ENCODE measurements around the gene PIEZO1. TPM values are rescaled to one million over a fixed set of nuclear protein-coding genes. Genes with fewer than 3 reads are reported as not detected.

PIEZO1 gene
- total RNA-seq, 1 donor from 2014 or later, result 318 TPM

DNA sequence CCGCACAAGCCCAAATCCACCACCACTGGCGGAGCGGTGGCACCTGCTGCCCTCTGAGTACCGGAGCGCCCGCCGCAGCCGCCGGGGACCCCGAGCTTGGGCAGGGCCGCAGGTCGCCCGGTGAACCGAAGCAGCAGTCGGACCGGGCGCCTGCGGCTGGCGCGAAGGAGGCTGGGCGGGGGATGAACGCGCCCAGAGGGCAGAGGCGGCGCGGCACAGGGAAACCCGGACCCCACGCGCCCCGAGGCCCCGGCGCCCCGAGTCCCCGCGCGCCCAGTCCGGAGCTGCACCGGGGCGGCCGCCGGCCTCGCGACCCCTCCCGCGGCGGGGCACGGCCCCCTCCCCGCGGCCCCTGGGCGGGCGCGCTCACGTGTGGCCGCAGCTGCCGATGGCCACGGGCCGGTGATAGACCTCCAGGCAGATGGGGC lies 79.2 kb downstream of the PIEZO1 start:
- no peak for DNase-seq (ENCODE audit: low spot score)

DNA sequence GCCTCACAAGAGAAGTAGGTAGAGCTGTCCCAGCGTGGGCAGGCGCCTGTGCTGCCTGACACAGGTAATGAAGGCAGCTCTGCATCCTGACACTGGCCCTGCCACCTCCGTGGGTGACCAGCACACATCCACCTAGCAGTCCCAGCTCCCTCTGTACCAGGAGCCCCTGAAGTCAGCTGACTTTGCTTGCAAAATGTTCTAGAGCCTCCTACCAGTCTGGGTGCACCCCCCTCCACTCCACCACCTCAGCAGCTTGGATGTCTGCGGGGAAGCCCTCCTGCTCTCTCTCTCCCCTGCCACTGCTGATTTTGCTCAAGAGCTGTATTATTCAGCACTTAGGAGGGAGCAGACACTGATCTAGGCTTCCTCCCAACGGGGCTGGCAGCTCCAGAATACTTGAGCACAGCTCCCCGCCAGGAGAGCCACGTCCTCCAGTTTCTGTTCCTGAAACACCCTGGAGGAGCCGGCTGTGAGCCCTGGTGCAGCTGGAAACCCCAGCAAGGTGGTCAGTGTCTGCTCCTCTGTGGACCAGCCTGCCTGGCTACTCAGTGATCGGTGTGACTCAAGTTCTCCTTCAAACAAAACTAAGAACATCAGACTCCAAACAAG lies 79.8 kb downstream of the PIEZO1 start:
- no peak for DNase-seq (ENCODE audit: low spot score)

- no peak for DNase-seq (ENCODE audit: low spot score)
Observed at GRCh38 chr16:88703486-88704309, 81.3 kb downstream of the PIEZO1 start.

- DNase-seq (ENCODE audit: low spot score), result no peak
Observed at GRCh38 chr16:88702371-88703210, 82.4 kb downstream of the PIEZO1 start.

- DNase-seq (ENCODE audit: low spot score), result no peak
Observed at GRCh38 chr16:88701581-88702370, 83.2 kb downstream of the PIEZO1 start.

- peak; percentile 96 for DNase-seq (ENCODE audit: low spot score)
Observed at GRCh38 chr16:88700636-88701482, 84.2 kb downstream of the PIEZO1 start.

DNA sequence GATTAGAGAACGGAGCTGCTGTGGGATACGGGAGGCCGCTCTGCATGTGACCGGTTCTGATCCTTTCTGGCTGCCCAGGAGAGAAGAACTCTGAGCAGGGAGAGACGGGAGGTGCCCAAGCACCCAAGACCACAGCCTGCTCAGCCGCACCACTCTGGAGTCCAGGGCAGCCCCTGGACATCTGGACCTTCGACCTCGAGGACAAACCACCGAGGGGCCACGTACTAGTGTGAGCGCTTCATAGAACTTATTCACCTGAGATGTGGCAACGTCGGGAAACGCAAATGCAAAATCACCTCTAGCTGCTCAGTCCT lies 84.7 kb downstream of the PIEZO1 start:
- DNase-seq (ENCODE audit: low spot score), result no peak

GRCh38 chr16:88699180-88699579 lies 85.8 kb downstream of the PIEZO1 start:
- no peak for DNase-seq (ENCODE audit: low spot score)

- DNase-seq (ENCODE audit: low spot score), result no peak
Observed at GRCh38 chr16:88698646-88699045, 86.4 kb downstream of the PIEZO1 start.

- DNase-seq (ENCODE audit: low spot score), result no peak
Observed at GRCh38 chr16:88697831-88698615, 87.0 kb downstream of the PIEZO1 start.

- DNase-seq (ENCODE audit: low spot score), result no peak
Observed at GRCh38 chr16:88697116-88697830, 87.7 kb downstream of the PIEZO1 start.

- no peak for DNase-seq (ENCODE audit: low spot score)
Observed at GRCh38 chr16:88696441-88696840, 88.6 kb downstream of the PIEZO1 start.

DNA sequence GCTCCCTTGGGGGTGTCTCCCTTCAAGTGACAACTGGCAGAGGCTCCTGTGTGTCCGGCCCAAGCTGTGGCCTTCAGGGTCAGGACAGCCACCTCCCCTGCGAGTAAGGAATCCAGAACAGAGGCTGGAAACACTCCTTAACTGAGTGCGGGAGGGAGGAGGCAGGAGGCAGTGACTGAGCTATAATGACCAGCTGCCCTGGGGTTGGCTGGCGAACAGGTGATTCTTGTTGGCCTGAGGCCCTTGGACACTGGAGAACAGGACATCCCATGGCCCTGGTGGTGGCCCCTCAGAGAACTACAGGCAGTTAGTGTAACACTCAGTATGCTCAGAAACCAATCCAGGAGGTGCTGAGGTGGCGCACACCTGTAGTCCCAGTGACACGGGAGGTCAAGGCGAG lies 89.3 kb downstream of the PIEZO1 start:
- DNase-seq (ENCODE audit: low spot score), result no peak

GRCh38 chr16:88695218-88695617 lies 89.8 kb downstream of the PIEZO1 start:
- no peak for DNase-seq (ENCODE audit: low spot score)

- no peak for DNase-seq (ENCODE audit: low spot score)
Observed at GRCh38 chr16:88694221-88695087, 90.6 kb downstream of the PIEZO1 start.

DNA sequence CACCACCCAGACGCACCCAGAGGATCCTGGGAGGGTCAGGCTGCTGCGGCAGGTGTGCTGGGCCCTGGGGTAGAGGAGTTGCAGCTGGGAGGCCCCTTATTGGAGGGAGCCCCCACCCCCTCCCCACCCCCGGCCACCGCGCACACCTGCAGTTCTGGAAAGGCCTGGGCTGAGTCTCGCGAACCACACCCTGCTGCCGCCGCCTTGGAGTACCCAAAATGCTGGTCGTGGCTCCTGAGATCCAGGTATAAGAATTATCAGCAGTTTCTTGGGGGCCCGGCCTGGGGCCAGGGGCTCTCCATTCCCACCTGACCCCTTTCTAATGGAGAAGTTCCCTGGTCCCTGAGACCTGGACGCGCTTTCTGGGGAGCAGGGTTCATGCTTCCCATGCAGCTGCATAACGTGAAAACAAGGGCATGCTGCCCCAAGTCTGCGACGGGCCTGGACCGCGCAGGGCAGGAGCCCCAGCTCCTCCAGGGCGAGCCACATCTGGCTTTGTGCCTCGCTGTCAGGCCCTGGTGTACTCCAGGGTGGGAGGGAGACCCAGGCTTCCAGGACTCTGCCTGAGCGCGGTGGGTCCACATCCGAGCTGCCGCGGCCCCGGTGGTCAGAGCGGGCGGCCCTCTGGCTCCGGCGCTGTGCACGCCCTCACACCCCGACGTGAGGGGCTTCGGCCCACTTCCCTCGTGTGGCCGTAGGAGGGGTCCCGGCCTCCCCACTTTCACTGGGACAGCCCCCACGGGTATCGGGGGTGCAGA lies 91.4 kb downstream of the PIEZO1 start:
- no peak for DNase-seq (ENCODE audit: low spot score)

DNA sequence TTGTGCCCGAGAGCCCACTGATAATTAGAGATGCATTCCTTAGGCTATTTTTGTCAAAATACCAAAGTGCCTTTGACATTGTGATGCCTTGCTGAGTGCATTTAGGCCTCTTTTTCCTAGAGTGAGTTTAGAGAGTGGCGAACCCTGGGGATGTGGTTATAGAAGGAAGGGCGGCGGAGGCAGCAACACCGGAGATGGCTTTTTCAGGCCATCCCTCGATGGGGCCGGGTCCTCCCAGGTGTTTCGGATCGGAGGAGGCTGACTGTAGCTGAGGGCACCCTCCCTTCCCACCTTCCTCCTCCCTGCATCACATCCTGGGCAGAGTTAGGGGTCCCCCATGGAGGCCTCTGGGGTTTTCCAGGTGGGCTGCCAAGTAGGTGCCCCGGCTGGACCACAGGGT lies 92.2 kb downstream of the PIEZO1 start:
- no peak for DNase-seq (ENCODE audit: low spot score)

Measured in mesenteric fat pad (tissue), 1 donor.